Measurements from ENCODE around the gene NT5E.

GRCh38 chr6:85469276-85470022, 19.6 kb downstream of the NT5E start:
- TF ChIP-seq TAF1 (IDR thresholded peaks at IDR 0.05; ENCODE audit: low read depth, low read length) (no peak), POLR2AphosphoS5 (IDR thresholded peaks at IDR 0.05; ENCODE audit: low read depth, low read length) (no peak), POLR2A (IDR thresholded peaks at IDR 0.05; ENCODE audit: low read depth, low read length) (no peak), SPI1 (IDR thresholded peaks at IDR 0.05; ENCODE audit: low read depth, low read length) (no peak)

Measured in GM12891 (cell line).